Lung (tissue), 14 donors: ENCODE results near the gene FAM236A. TPM values are rescaled to one million over a fixed set of nuclear protein-coding genes. Genes with fewer than 3 reads are reported as not detected.
"Not testable (repeated sequence)": the region's sequence is repeated elsewhere in the genome, so short reads cannot be mapped to it uniquely, and the experiment has no call there.

ENCODE experiments used
- ATAC-seq: fragments of 200-7000 bp; cut with Tn5 transposase; one replicate; pipeline ENCODE4 v1.9.1; 2020; ENCODE audit warnings: moderate number of reproducible peaks; ENCODE audit not compliant: insufficient read depth, low FRiP score
- DNase-seq, 3 donors: peaks; one replicate each; pipeline ENCODE4 v3.0.0-alpha.2; 2013 to 2017
- H3K27ac ChIP-seq, 2 donors: one replicate each; pipeline ENCODE4 v1.5.1; 2013; ENCODE audit warnings: mild to moderate bottlenecking in 2 of 2, moderate library complexity in 2 of 2, control low read depth in 1 of 2, inconsistent platforms in 1 of 2, low read depth in 1 of 2, low read length in 1 of 2
- H3K27me3 ChIP-seq, 3 donors: one replicate each; pipeline ENCODE4 v1.5.1; 2013; ENCODE audit warnings: low read length in 2 of 3; ENCODE audit not compliant: control insufficient read depth in 3 of 3, insufficient read depth in 3 of 3
- H3K36me3 ChIP-seq, 4 donors: one replicate each; pipeline ENCODE4 v1.5.1; 2013; ENCODE audit warnings: low read length in 4 of 4, mild to moderate bottlenecking in 1 of 4, moderate library complexity in 1 of 4; ENCODE audit not compliant: control insufficient read depth in 4 of 4, insufficient read depth in 4 of 4
- H3K4me1 ChIP-seq, 5 donors: one replicate each; pipeline ENCODE4 v1.5.1; 2013; ENCODE audit warnings: low read length in 5 of 5, mild to moderate bottlenecking in 2 of 5, moderate library complexity in 1 of 5; ENCODE audit not compliant: control insufficient read depth in 5 of 5, insufficient read depth in 5 of 5
- H3K4me3 ChIP-seq: one replicate; pipeline ENCODE4 v1.5.1; 2013; ENCODE audit warnings: mild to moderate bottlenecking, control low read depth, moderate library complexity
- H3K9ac ChIP-seq, 2 donors: one replicate each; pipeline ENCODE4 v1.5.1; 2013; ENCODE audit warnings: low read length in 2 of 2, control low read depth in 1 of 2; ENCODE audit not compliant: insufficient read depth in 1 of 2
- H3K9me3 ChIP-seq, 4 donors: one replicate each; pipeline ENCODE4 v1.5.1; 2013; ENCODE audit warnings: low read length in 3 of 4, mild to moderate bottlenecking in 1 of 4, moderate library complexity in 1 of 4; ENCODE audit not compliant: control insufficient read depth in 4 of 4, insufficient read depth in 3 of 4
- WGBS, 2 donors: extraction: QIAGEN DNeasy Blood & Tissue Kit; methylation state at CpG; one replicate each; pipeline ENCODE4 v1.1.7; 2013; 5-methylcytosine and 5-hydroxymethylcytosine counted together
- long read RNA-seq, 5 donors: transcript quantifications; one replicate each; lab custom pipeline, GENCODE V29; 2026
- polyA plus RNA-seq, 2 donors: library from polyadenylated mRNA; stranded (reverse); fragments of 200-250 nt; gene quantifications; one replicate each; pipeline ENCODE4 v1.2.1, GENCODE V29; 2013
- total RNA-seq, 2 donors: library from RNA; depleted of rRNA in 1 of 2; stranded (reverse); fragments of >200 nt in 1 of 2; gene quantifications; one replicate each; pipeline ENCODE4 v1.2.1, GENCODE V29; 2014 to 2021
- donor health status: Bipolar disorder and iron deficiency.
- donor health status: healthy.
- donor health status: DM: yes; HTN: yes; CAD: no.

FAM236A gene
- total RNA-seq (not detected), polyA plus RNA-seq (not detected)
- long read RNA-seq, donor 1, result 0 reads
- long read RNA-seq, donor 2, result 0 reads
- long read RNA-seq, donor 3, result 0 reads
- long read RNA-seq, donor 4, result 0 reads
- long read RNA-seq, donor 5, result 0 reads

- H3K9me3 ChIP-seq, result not testable (repeated sequence)
Measured at GRCh38 chrX:72937906-72938305, at the start of gene FAM236A. FAM236A (plus strand) TSS chrX:72938206; CDS start chrX:72938263, 57 bp downstream.

GRCh38 chrX:72889740-72890139 is 48.3 kb upstream of the FAM236A start:
- not testable (repeated sequence) for H3K36me3 ChIP-seq, DNase-seq, ATAC-seq, H3K4me3 ChIP-seq, H3K27me3 ChIP-seq, H3K4me1 ChIP-seq, H3K9me3 ChIP-seq, H3K9ac ChIP-seq, H3K27ac ChIP-seq
- no CpG with 5 or more reads among the region's 14 CpGs for WGBS, 2 donors

More at GRCh38 chrX:72937906-72938305, at the start of gene FAM236A:
- not testable (repeated sequence) for H3K4me1 ChIP-seq, H3K36me3 ChIP-seq, H3K27ac ChIP-seq, H3K27me3 ChIP-seq, H3K9ac ChIP-seq, DNase-seq, ATAC-seq, H3K4me3 ChIP-seq
- no CpG with 5 or more reads among the region's 15 CpGs for WGBS, 2 donors

- ATAC-seq, H3K27me3 ChIP-seq, H3K9ac ChIP-seq, H3K4me1 ChIP-seq, H3K9me3 ChIP-seq, H3K4me3 ChIP-seq, H3K36me3 ChIP-seq, H3K27ac ChIP-seq, DNase-seq: not testable (repeated sequence)
- WGBS, 2 donors, result no CpG with 5 or more reads among the region's 13 CpGs
Measured at GRCh38 chrX:72912315-72912714, 25.7 kb upstream of the FAM236A start, which contains the start of gene FAM236C. FAM236C (plus strand) TSS chrX:72912615; CDS start chrX:72912715, 100 bp downstream.

GRCh38 chrX:72916096-72916495 is 21.9 kb upstream of the FAM236A start:
- not testable (repeated sequence) for H3K9me3 ChIP-seq, H3K9ac ChIP-seq, DNase-seq, H3K4me1 ChIP-seq, H3K4me3 ChIP-seq, ATAC-seq, H3K27me3 ChIP-seq, H3K36me3 ChIP-seq, H3K27ac ChIP-seq
- WGBS, 2 donors, result 86 to 100% methylated on average over 1 to 3 of the region's 5 CpGs

GRCh38 chrX:72932283-72932682 is 5.7 kb upstream of the FAM236A start:
- H3K4me1 ChIP-seq, H3K27ac ChIP-seq, DNase-seq, H3K27me3 ChIP-seq, H3K9me3 ChIP-seq, ATAC-seq, H3K36me3 ChIP-seq, H3K4me3 ChIP-seq, H3K9ac ChIP-seq: not testable (repeated sequence)
- WGBS, 2 donors, result no CpG with 5 or more reads among the region's 1 CpG

GRCh38 chrX:72936455-72936854 is 1.6 kb upstream of the FAM236A start:
- H3K36me3 ChIP-seq, H3K4me3 ChIP-seq, H3K9me3 ChIP-seq, ATAC-seq, DNase-seq, H3K9ac ChIP-seq, H3K27me3 ChIP-seq, H3K27ac ChIP-seq, H3K4me1 ChIP-seq: not testable (repeated sequence)
- WGBS, 2 donors, result no CpG with 5 or more reads among the region's 7 CpGs

GRCh38 chrX:72936882-72937455 is 1.0 kb upstream of the FAM236A start:
- H3K4me1 ChIP-seq, DNase-seq, ATAC-seq: not testable (repeated sequence)

GRCh38 chrX:72942272-72942671 is 4.3 kb downstream of the FAM236A start:
- H3K9me3 ChIP-seq, H3K36me3 ChIP-seq, H3K9ac ChIP-seq, H3K27ac ChIP-seq, ATAC-seq, DNase-seq, H3K4me1 ChIP-seq, H3K27me3 ChIP-seq, H3K4me3 ChIP-seq: not testable (repeated sequence)
- no CpG with 5 or more reads among the region's 6 CpGs for WGBS, 2 donors

More at GRCh38 chrX:72936882-72937455, 1.0 kb upstream of the FAM236A start:
- H3K27me3 ChIP-seq, H3K4me3 ChIP-seq, H3K9me3 ChIP-seq, H3K36me3 ChIP-seq, H3K9ac ChIP-seq, H3K27ac ChIP-seq: not testable (repeated sequence)
- WGBS, 2 donors, result no CpG with 5 or more reads among the region's 8 CpGs
